ENCODE data around the gene BOLA1.
A peak's percentile ranks its signal among the peaks of the same experiment; 100 is the strongest.

BOLA1 gene

DNA sequence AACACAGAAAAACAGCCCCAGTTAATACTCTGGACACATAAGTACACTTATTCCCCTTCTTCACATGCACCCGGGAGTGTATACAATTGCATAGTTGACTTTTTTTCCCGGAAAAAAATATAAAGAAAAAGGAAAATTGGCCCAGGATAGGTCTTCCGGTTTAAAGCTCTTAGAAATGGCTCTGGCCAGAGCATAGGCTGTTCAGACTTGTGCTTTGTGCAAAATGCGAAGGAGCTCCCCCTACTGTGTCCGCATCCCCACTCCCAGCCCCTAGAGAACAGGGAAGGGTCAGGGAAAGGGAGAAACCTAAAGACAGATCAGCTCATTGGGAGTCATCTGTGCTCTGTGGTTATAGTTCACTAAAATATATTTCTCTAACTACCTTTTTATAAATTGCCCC, 42.8 kb downstream of the BOLA1 start:
- peak; percentile 55 for DNase-seq
- H3K27me3 Mint-ChIP-seq (ENCODE audit: low read depth, poor library complexity) = no peaks in the 10 kb centered on the region
- no peak overlapping the region for H3K4me3 Mint-ChIP-seq
- H3K36me3 Mint-ChIP-seq (ENCODE audit: low read depth) = peaks cover 23% of the 10 kb centered on the region
- peak; percentile 23 for TF ChIP-seq CTCF (IDR thresholded peaks at IDR 0.05)
- no peak overlapping the region for H3K27ac Mint-ChIP-seq
- no peaks in the 10 kb centered on the region for H3K9me3 Mint-ChIP-seq
- H3K4me1 Mint-ChIP-seq = peaks cover 59% of the 10 kb centered on the region

DNA sequence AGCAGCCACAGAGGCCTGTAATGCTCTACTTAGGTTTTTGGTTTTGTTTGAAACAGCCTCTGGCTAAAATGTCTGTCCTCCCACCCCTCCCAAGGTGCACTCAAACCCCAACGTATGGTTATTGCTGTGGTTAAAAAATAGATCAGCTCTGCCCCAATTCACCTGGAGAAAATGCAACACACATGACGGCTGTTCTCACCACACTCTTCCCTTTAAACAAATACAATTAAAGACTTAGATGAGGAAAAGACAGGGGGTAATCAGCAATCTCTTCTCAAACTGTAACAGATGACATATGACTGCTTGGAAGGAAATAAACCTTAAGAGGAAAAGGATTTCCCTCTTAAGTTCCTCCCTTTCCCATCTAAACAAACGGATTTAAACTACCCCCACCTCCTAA, 43.5 kb downstream of the BOLA1 start:
- TF ChIP-seq CTCF (IDR thresholded peaks at IDR 0.05) = no peak
- H3K27ac Mint-ChIP-seq = peak overlapping the region; percentile 40
- no peaks in the 10 kb centered on the region for H3K9me3 Mint-ChIP-seq
- H3K4me3 Mint-ChIP-seq = no peak overlapping the region
- no peak for DNase-seq
- no peaks in the 10 kb centered on the region for H3K27me3 Mint-ChIP-seq (ENCODE audit: low read depth, poor library complexity)
- H3K4me1 Mint-ChIP-seq = peaks cover 52% of the 10 kb centered on the region
- H3K36me3 Mint-ChIP-seq (ENCODE audit: low read depth) = peaks cover 30% of the 10 kb centered on the region

- DNase-seq = no peak
- TF ChIP-seq CTCF (IDR thresholded peaks at IDR 0.05) = no peak
- no peaks in the 10 kb centered on the region for H3K9me3 Mint-ChIP-seq
- no peaks in the 10 kb centered on the region for H3K27me3 Mint-ChIP-seq (ENCODE audit: low read depth, poor library complexity)
- H3K27ac Mint-ChIP-seq = peak overlapping the region; percentile 75
- peaks cover 34% of the 10 kb centered on the region for H3K4me1 Mint-ChIP-seq
- H3K4me3 Mint-ChIP-seq = no peak overlapping the region
- H3K36me3 Mint-ChIP-seq (ENCODE audit: low read depth) = peaks cover 53% of the 10 kb centered on the region
Observed at GRCh38 chr1:149945206-149945605, 45.8 kb downstream of the BOLA1 start.

GRCh38 chr1:149949911-149950310, 50.5 kb downstream of the BOLA1 start:
- H3K27ac Mint-ChIP-seq = peak overlapping the region; percentile 36
- peaks cover 86% of the 10 kb centered on the region for H3K36me3 Mint-ChIP-seq (ENCODE audit: low read depth)
- H3K9me3 Mint-ChIP-seq = peaks cover 20% of the 10 kb centered on the region
- no peaks in the 10 kb centered on the region for H3K27me3 Mint-ChIP-seq (ENCODE audit: low read depth, poor library complexity)
- no peak for TF ChIP-seq CTCF (IDR thresholded peaks at IDR 0.05)
- no peak overlapping the region for H3K4me3 Mint-ChIP-seq
- no peaks in the 10 kb centered on the region for H3K4me1 Mint-ChIP-seq
- no peak for DNase-seq

Measured in nephron progenitor cell (in vitro differentiated cells).